SK-N-MC (cell line): ENCODE measurements around the gene C14orf132.

Experiments
- EZH2 ChIP-seq: fragments of 200-600 bp; sonication (generic); IDR thresholded peaks from one replicate; pipeline ENCODE4 v1.6.1; 2017; ENCODE audit warnings: antibody characterized with exemption
- POLR2AphosphoS5 ChIP-seq: IDR thresholded peaks from 2 replicates; pipeline ENCODE4 v1.6.1; 2012; ENCODE audit warnings: mild to moderate bottlenecking, low read depth, low read length, borderline replicate concordance

DNA sequence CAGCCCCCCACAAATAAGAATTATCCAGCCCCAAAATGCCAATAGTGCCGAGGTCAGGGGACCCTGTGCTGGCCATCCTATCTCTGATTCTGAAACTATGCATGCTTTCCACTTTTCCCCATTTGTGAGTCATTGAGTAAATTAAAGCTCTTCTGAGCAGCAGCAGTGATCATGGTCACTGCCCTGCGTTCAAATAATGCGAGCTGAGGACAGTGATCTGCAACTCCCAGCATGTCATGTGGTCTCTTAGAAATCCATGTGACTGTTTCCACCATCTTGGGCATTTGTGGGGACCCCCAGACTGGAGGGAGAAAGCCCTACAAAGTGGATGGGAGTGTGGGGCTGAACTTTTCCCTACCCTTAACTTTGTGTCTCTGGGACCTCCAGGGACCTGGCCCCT lies 53.8 kb downstream of the C14orf132 start:
- no peak for TF ChIP-seq EZH2
- no peak for TF ChIP-seq POLR2AphosphoS5
